Bronchial epithelial cell (primary cell): Measurements from ENCODE around the gene INTS1. TPM values are rescaled to one million over a fixed set of nuclear protein-coding genes. Genes with fewer than 3 reads are reported as not detected.

Experiments used
- DNase-seq: peaks from one replicate; pipeline ENCODE4 v3.0.0-alpha.2; 2010; ENCODE audit warnings: low read depth
- FAIRE-seq: peaks from 2 replicates; lab custom pipeline; 2011; peaks lifted over from hg19 to GRCh38; lab: Jason Lieb, UNC
- H3K27me3 ChIP-seq: 2 replicates; pipeline ENCODE4 v1.5.1; 2011; ENCODE audit warnings: low read length; ENCODE audit not compliant: control insufficient read depth, insufficient read depth
- H3K36me3 ChIP-seq: 2 replicates; pipeline ENCODE4 v1.5.1; 2011; ENCODE audit warnings: low read length; ENCODE audit not compliant: control insufficient read depth, insufficient read depth
- H3K4me3 ChIP-seq: 2 replicates; pipeline ENCODE4 v1.5.1; 2011; ENCODE audit warnings: mild to moderate bottlenecking, low read depth, low read length, control low read depth
- total RNA-seq: library from RNA; depleted of rRNA; stranded (reverse); fragments of >200 nt; gene quantifications from 2 replicates; pipeline ENCODE4 v1.2.1, GENCODE V29; 2014
- TF ChIP-seq, protein P1 (sequence below): IDR thresholded peaks from 2 replicates; pipeline ENCODE4 v1.5.1; 2011; ENCODE audit warnings: mild to moderate bottlenecking, moderate library complexity, low read length, control low read depth, inconsistent platforms; ENCODE audit not compliant: insufficient read depth, severe bottlenecking

INTS1 gene
- total RNA-seq, 1 donor from 2014 or later: 18.7 TPM

DNA sequence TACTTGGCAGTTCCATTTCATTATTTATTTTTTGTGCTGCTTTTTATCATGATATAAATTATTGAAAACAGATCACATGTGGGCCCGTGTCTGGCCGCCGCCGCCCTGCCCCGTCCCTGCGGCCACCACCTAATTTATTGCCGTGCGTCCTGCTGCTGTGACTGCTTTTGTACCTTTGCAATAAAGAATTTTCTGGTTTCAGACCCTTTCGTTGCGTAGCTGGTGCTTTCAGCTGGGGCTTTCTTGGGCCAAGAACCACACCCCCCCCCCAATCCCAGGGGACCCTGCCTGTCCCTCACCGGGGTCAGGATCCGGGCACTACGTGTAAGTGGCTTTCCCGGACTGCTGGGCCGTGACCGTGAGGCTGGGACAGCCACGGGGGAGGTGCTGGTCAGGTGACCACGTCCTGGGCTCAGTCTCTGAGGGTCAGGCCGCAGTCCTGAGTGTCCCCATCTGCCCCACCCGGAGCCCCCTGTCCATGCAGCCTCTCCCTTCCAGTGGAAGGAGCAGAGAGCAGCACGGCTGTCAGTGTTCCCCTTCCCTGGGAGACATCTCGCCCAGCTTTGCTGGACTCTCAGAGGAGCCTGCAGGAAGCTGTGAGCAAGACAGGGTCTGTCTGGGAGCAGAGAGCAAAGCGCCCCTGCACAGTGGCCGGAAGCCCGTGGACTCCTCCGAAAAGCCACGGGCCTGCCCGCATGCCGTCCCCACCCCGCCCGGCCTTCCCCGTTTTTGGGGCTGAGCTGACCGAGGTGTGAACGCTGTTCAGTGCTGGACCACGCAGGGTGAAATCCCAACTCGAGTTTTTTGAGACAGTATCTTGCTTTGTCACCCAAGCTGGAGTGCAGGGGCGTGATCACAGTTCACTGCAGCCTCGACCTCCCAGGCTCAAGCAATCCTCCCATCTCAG lies 38.9 kb upstream of the INTS1 start:
- no peak for FAIRE-seq
- DNase-seq: no peak
- Histone ChIP-seq H3K4me3 (no peak overlapping the region), H3K36me3 (peaks cover 30% of the 10 kb centered on the region), H3K27me3 (no peaks in the 10 kb centered on the region)
- TF ChIP-seq, protein P1, sequence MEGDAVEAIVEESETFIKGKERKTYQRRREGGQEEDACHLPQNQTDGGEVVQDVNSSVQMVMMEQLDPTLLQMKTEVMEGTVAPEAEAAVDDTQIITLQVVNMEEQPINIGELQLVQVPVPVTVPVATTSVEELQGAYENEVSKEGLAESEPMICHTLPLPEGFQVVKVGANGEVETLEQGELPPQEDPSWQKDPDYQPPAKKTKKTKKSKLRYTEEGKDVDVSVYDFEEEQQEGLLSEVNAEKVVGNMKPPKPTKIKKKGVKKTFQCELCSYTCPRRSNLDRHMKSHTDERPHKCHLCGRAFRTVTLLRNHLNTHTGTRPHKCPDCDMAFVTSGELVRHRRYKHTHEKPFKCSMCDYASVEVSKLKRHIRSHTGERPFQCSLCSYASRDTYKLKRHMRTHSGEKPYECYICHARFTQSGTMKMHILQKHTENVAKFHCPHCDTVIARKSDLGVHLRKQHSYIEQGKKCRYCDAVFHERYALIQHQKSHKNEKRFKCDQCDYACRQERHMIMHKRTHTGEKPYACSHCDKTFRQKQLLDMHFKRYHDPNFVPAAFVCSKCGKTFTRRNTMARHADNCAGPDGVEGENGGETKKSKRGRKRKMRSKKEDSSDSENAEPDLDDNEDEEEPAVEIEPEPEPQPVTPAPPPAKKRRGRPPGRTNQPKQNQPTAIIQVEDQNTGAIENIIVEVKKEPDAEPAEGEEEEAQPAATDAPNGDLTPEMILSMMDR: no peak

GRCh38 chr7:1542329-1542728 lies 38.1 kb upstream of the INTS1 start:
- no peaks in the 10 kb centered on the region for H3K27me3 ChIP-seq
- no peak for FAIRE-seq
- H3K36me3 ChIP-seq: peaks cover 30% of the 10 kb centered on the region
- TF ChIP-seq, protein P1: no peak
- DNase-seq: no peak
- H3K4me3 ChIP-seq: no peak overlapping the region

DNA sequence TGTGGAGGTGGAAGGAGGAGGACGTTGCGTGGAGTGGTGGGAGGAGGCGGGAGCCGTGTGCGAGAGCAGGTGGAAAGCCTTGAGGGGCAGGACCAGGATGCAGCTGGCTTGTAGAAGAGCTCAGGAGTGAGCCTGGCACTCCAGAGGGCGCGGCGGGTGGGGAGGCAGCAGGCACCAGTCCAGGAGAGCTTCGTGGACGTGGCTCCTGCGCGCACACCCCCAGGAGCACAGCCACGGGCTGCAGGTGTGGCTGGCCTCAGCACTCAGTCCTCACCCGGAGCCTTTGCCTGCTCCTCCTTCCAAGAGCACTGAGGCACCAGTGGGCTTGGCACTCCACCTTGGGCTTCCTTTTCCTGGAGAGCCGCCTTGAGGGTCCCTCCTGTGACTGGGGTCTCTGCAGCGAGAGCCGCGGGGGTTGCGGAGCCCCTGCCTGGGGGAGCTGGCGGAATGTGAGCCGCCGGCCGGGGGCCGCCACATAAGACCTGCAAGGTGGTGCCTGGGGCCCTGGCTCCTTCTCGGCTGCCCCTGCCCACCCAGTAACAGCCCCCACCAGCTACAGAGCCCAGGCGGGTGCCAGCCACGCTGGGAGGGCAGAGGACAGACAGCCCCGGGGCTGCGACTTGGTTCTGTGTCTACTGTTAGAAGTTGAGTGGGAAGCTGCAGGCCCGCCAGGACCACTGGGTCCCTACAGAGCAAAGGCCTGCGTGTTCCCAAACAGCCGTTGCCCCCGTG lies 37.4 kb upstream of the INTS1 start:
- H3K36me3 ChIP-seq: peaks cover 30% of the 10 kb centered on the region
- H3K4me3 ChIP-seq: no peak overlapping the region
- H3K27me3 ChIP-seq: no peaks in the 10 kb centered on the region
- TF ChIP-seq, protein P1: no peak
- FAIRE-seq (no peak), DNase-seq (no peak)

DNA sequence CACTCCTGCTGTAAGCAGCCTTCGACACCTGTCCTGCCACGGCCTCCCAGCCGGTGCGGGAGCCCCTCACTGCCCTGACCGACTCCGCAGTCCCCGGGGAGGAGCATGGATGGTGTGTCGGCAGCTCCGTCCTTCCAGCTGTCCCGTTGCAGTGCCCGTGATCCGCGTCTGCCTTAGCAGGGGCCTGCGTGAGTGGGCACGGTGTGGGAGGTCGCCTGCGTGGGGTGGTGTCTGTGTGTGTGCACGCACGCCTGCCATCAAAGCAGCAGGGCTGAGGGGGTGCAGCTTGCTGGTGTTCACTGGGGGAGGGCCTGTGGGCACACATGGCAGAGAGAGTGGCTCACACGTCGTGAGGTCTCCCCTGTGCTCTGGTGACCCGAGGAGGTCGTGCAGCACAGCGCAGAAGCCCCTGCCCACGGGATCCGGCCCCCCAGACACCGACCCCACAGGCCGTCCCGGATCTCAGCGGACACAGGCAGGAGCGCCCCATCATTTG lies 36.6 kb upstream of the INTS1 start:
- TF ChIP-seq, protein P1: no peak
- FAIRE-seq (no peak), DNase-seq (no peak)
- Histone ChIP-seq H3K4me3 (no peak overlapping the region), H3K27me3 (no peaks in the 10 kb centered on the region), H3K36me3 (peaks cover 34% of the 10 kb centered on the region)

DNA sequence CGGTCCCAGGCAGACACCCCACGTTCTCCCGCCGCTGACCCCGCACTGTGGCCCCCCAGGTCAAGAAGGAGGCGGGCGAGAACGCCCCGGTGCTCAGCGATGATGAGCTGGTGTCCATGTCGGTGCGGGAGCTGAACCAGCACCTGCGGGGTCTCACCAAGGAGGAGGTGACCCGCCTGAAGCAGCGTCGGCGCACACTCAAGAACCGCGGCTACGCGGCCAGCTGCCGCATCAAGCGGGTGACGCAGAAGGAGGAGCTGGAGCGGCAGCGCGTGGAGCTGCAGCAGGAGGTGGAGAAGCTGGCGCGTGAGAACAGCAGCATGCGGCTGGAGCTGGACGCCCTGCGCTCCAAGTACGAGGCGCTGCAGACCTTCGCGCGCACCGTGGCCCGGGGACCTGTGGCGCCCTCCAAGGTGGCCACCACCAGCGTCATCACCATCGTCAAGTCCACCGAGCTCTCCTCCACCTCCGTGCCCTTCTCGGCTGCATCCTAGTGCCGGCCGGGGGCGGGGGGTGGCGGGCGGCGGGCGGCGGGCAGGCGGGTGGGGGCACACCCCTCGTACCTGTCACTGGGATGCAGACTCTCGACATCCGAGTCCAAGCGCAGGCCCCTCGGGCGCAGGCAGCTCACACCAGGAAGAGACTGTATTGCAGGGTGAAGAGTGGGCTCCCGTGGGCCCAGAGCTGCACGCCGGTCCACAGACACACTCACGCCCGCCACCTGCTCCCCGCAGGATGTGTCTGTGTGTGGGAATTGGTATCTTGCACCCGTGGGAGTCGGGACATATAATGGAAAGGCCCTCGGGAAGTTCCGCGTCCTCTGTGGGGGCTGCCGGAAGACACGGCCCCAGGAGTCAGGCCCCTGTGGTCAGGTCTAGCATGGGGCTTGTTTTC lies 35.9 kb upstream of the INTS1 start:
- FAIRE-seq (no peak), DNase-seq (no peak)
- H3K36me3 ChIP-seq: peaks cover 37% of the 10 kb centered on the region
- TF ChIP-seq, protein P1: no peak
- no peak overlapping the region for H3K4me3 ChIP-seq
- no peaks in the 10 kb centered on the region for H3K27me3 ChIP-seq
